Measurements from ENCODE around the gene GIPR. TPM values are rescaled to one million over a fixed set of nuclear protein-coding genes. Genes with fewer than 3 reads are reported as not detected.
"Not testable (repeated sequence)": the region's sequence is repeated elsewhere in the genome, so short reads cannot be mapped to it uniquely, and the experiment has no call there.

The GIPR gene
- total RNA-seq, 2 experiments from 2014 or later = 1.4 to 1.7 TPM

GRCh38 chr19:45693106-45693788, 25.2 kb downstream of the GIPR start:
- Mint-ChIP-seq H3K4me3 (peak overlapping the region; percentile 98), H3K27me3 (no peaks in the 10 kb centered on the region), H3K4me1 (peaks cover 24% of the 10 kb centered on the region), H3K27ac (peak overlapping the region; percentile 96), H3K36me3 (peaks cover 51% of the 10 kb centered on the region), H3K9me3 (no peaks in the 10 kb centered on the region)
- peak; percentile 73 for DNase-seq

GRCh38 chr19:45701676-45702075, 33.7 kb downstream of the GIPR start:
- no peak overlapping the region for H3K4me3 Mint-ChIP-seq
- H3K27ac Mint-ChIP-seq = no peak overlapping the region

GRCh38 chr19:45705115-45705514, 37.1 kb downstream of the GIPR start:
- Mint-ChIP-seq H3K27me3 (no peaks in the 10 kb centered on the region), H3K4me1 (peaks cover 2% of the 10 kb centered on the region), H3K27ac (no peak overlapping the region), H3K9me3 (no peaks in the 10 kb centered on the region), H3K36me3 (peaks cover 16% of the 10 kb centered on the region), H3K4me3 (no peak overlapping the region)
- no peak for DNase-seq

More at GRCh38 chr19:45701676-45702075, 33.7 kb downstream of the GIPR start:
- Mint-ChIP-seq H3K27me3 (no peaks in the 10 kb centered on the region), H3K36me3 (peaks cover 21% of the 10 kb centered on the region), H3K9me3 (no peaks in the 10 kb centered on the region), H3K4me1 (peaks cover 8% of the 10 kb centered on the region)
- DNase-seq = no peak

GRCh38 chr19:45705710-45706415, 37.8 kb downstream of the GIPR start:
- Mint-ChIP-seq H3K9me3 (no peaks in the 10 kb centered on the region), H3K27ac (no peak overlapping the region), H3K36me3 (peaks cover 20% of the 10 kb centered on the region), H3K4me1 (peaks cover 4% of the 10 kb centered on the region), H3K27me3 (no peaks in the 10 kb centered on the region), H3K4me3 (no peak overlapping the region)
- DNase-seq = no peak

- H3K27ac Mint-ChIP-seq = peak overlapping the region; percentile 13
Observed at GRCh38 chr19:45710356-45711130, 42.5 kb downstream of the GIPR start.

GRCh38 chr19:45711851-45712698, 44.1 kb downstream of the GIPR start:
- DNase-seq = no peak

More at GRCh38 chr19:45710356-45711130, 42.5 kb downstream of the GIPR start:
- H3K27me3 Mint-ChIP-seq = no peaks in the 10 kb centered on the region
- H3K9me3 Mint-ChIP-seq = no peaks in the 10 kb centered on the region
- peaks cover 14% of the 10 kb centered on the region for H3K4me1 Mint-ChIP-seq
- no peak for DNase-seq
- peaks cover 8% of the 10 kb centered on the region for H3K36me3 Mint-ChIP-seq
- H3K4me3 Mint-ChIP-seq = no peak overlapping the region

GRCh38 chr19:45712699-45713067, 44.7 kb downstream of the GIPR start:
- Mint-ChIP-seq H3K27ac (no peak overlapping the region), H3K4me1 (peaks cover 24% of the 10 kb centered on the region), H3K36me3 (peaks cover 8% of the 10 kb centered on the region), H3K9me3 (no peaks in the 10 kb centered on the region), H3K27me3 (no peaks in the 10 kb centered on the region), H3K4me3 (no peak overlapping the region)
- DNase-seq = no peak

More at GRCh38 chr19:45711851-45712698, 44.1 kb downstream of the GIPR start:
- peaks cover 8% of the 10 kb centered on the region for H3K36me3 Mint-ChIP-seq
- H3K4me1 Mint-ChIP-seq = peaks cover 22% of the 10 kb centered on the region
- H3K27me3 Mint-ChIP-seq = no peaks in the 10 kb centered on the region
- no peaks in the 10 kb centered on the region for H3K9me3 Mint-ChIP-seq
- H3K4me3 Mint-ChIP-seq = no peak overlapping the region
- no peak overlapping the region for H3K27ac Mint-ChIP-seq

- Mint-ChIP-seq H3K36me3 (peaks cover 8% of the 10 kb centered on the region), H3K4me1 (peaks cover 27% of the 10 kb centered on the region), H3K4me3 (no peak overlapping the region), H3K27me3 (no peaks in the 10 kb centered on the region), H3K9me3 (no peaks in the 10 kb centered on the region), H3K27ac (no peak overlapping the region)
- DNase-seq = no peak
Observed at GRCh38 chr19:45713141-45713540, 45.1 kb downstream of the GIPR start.

GRCh38 chr19:45715139-45715538, 47.1 kb downstream of the GIPR start:
- H3K9me3 Mint-ChIP-seq = no peaks in the 10 kb centered on the region
- no peak overlapping the region for H3K4me3 Mint-ChIP-seq
- peaks cover 14% of the 10 kb centered on the region for H3K36me3 Mint-ChIP-seq
- DNase-seq = no peak
- H3K27me3 Mint-ChIP-seq = no peaks in the 10 kb centered on the region
- peaks cover 35% of the 10 kb centered on the region for H3K4me1 Mint-ChIP-seq
- no peak overlapping the region for H3K27ac Mint-ChIP-seq

- peak overlapping the region; percentile 91 for H3K4me3 Mint-ChIP-seq
- peaks cover 34% of the 10 kb centered on the region for H3K4me1 Mint-ChIP-seq
- H3K27ac Mint-ChIP-seq = peak overlapping the region; percentile 95
- DNase-seq = no peak
- peaks cover 18% of the 10 kb centered on the region for H3K36me3 Mint-ChIP-seq
- H3K9me3 Mint-ChIP-seq = no peaks in the 10 kb centered on the region
- no peaks in the 10 kb centered on the region for H3K27me3 Mint-ChIP-seq
Observed at GRCh38 chr19:45716359-45717130, 48.5 kb downstream of the GIPR start.

- H3K36me3 Mint-ChIP-seq = peaks cover 22% of the 10 kb centered on the region
- no peaks in the 10 kb centered on the region for H3K9me3 Mint-ChIP-seq
- H3K27me3 Mint-ChIP-seq = no peaks in the 10 kb centered on the region
- H3K4me3 Mint-ChIP-seq = peak overlapping the region; percentile 91
- DNase-seq = peak; percentile 99
- peaks cover 34% of the 10 kb centered on the region for H3K4me1 Mint-ChIP-seq
- H3K27ac Mint-ChIP-seq = peak overlapping the region; percentile 95
Observed at GRCh38 chr19:45717131-45717982, 49.3 kb downstream of the GIPR start.

GRCh38 chr19:45717983-45718650, 50.1 kb downstream of the GIPR start:
- Mint-ChIP-seq H3K4me1 (peaks cover 36% of the 10 kb centered on the region), H3K4me3 (peak overlapping the region; percentile 91), H3K27ac (peak overlapping the region; percentile 95), H3K9me3 (no peaks in the 10 kb centered on the region), H3K27me3 (no peaks in the 10 kb centered on the region), H3K36me3 (peaks cover 23% of the 10 kb centered on the region)
- DNase-seq = no peak

GRCh38 chr19:45720065-45720464, 52.0 kb downstream of the GIPR start:
- not testable (repeated sequence) for H3K4me3 Mint-ChIP-seq, H3K27me3 Mint-ChIP-seq, H3K27ac Mint-ChIP-seq, DNase-seq, H3K9me3 Mint-ChIP-seq
- peaks cover 34% of the 10 kb centered on the region for H3K4me1 Mint-ChIP-seq
- H3K36me3 Mint-ChIP-seq = peaks cover 29% of the 10 kb centered on the region
